Stimulated activated CD4-positive, alpha-beta T cell treated with anti-CD3 and anti-CD28 coated beads, Interleukin-4, amount 100 ng/mL, for 1 hour (primary cell): ENCODE data around the gene ZNF543.
A peak's percentile ranks its signal among the peaks of the same experiment; 100 is the strongest.
"Not testable (repeated sequence)": the region's sequence is repeated elsewhere in the genome, so short reads cannot be mapped to it uniquely, and the experiment has no call there.

Experiments
- DNase-seq: peaks from one replicate; pipeline ENCODE4 v3.0.0-alpha.2; 2020

ZNF543 gene

GRCh38 chr19:57320180-57321084 is at the start of gene ZNF543:
Gene ZNF543 (plus strand): TSS chr19:57320472. CDS start chr19:57320854, 382 bp downstream.
- peak; percentile 93 for DNase-seq

GRCh38 chr19:57271280-57271679 is 49.0 kb upstream of the ZNF543 start:
- no peak for DNase-seq

- DNase-seq: no peak
Measured at GRCh38 chr19:57273014-57273413, 47.3 kb upstream of the ZNF543 start.

- no peak for DNase-seq
Measured at GRCh38 chr19:57276430-57276829, 43.8 kb upstream of the ZNF543 start.

GRCh38 chr19:57278481-57278880 is 41.8 kb upstream of the ZNF543 start:
- not testable (repeated sequence) for DNase-seq

GRCh38 chr19:57279418-57280164 is 40.7 kb upstream of the ZNF543 start:
- DNase-seq: peak; percentile 76

GRCh38 chr19:57280165-57280961 is 39.9 kb upstream of the ZNF543 start, which contains the start of gene ZNF460:
Gene ZNF460 (plus strand): TSS chr19:57280485. CDS start chr19:57280807, 322 bp downstream.
- DNase-seq: peak; percentile 97

GRCh38 chr19:57280962-57281400 is 39.3 kb upstream of the ZNF543 start:
- DNase-seq: no peak

- no peak for DNase-seq
Measured at GRCh38 chr19:57282011-57282643, 38.1 kb upstream of the ZNF543 start.

GRCh38 chr19:57288373-57288772 is 31.9 kb upstream of the ZNF543 start:
- DNase-seq: no peak

GRCh38 chr19:57290970-57291369 is 29.3 kb upstream of the ZNF543 start:
- DNase-seq: no peak

GRCh38 chr19:57292547-57292946 is 27.7 kb upstream of the ZNF543 start:
- DNase-seq: no peak

GRCh38 chr19:57293719-57294118 is 26.6 kb upstream of the ZNF543 start:
- no peak for DNase-seq

GRCh38 chr19:57302020-57302465 is 18.2 kb upstream of the ZNF543 start:
- no peak for DNase-seq

- no peak for DNase-seq
Measured at GRCh38 chr19:57302727-57303401, 17.4 kb upstream of the ZNF543 start.

- no peak for DNase-seq
Measured at GRCh38 chr19:57305056-57305455, 15.2 kb upstream of the ZNF543 start.

GRCh38 chr19:57308514-57308913 is 11.8 kb upstream of the ZNF543 start:
- DNase-seq: no peak

- no peak for DNase-seq
Measured at GRCh38 chr19:57310792-57311191, 9.5 kb upstream of the ZNF543 start.

- no peak for DNase-seq
Measured at GRCh38 chr19:57314146-57314545, 6.1 kb upstream of the ZNF543 start.

GRCh38 chr19:57317503-57317902 is 2.8 kb upstream of the ZNF543 start:
- DNase-seq: no peak

GRCh38 chr19:57319869-57320179 is 448 bp upstream of the ZNF543 start:
- no peak for DNase-seq

- no peak for DNase-seq
Measured at GRCh38 chr19:57321116-57321515, 844 bp downstream of the ZNF543 start.
